ENCODE measurements around the gene HSH2D.
"Not testable (repeated sequence)": the region's sequence is repeated elsewhere in the genome, so short reads cannot be mapped to it uniquely, and the experiment has no call there.

GRCh38 chr19:16119075-16119857 lies 24.2 kb upstream of the HSH2D start:
- TF ChIP-seq POLR2A (IDR thresholded peaks at IDR 0.05; ENCODE audit: low read depth): not testable (repeated sequence)
- TF ChIP-seq, protein P1, sequence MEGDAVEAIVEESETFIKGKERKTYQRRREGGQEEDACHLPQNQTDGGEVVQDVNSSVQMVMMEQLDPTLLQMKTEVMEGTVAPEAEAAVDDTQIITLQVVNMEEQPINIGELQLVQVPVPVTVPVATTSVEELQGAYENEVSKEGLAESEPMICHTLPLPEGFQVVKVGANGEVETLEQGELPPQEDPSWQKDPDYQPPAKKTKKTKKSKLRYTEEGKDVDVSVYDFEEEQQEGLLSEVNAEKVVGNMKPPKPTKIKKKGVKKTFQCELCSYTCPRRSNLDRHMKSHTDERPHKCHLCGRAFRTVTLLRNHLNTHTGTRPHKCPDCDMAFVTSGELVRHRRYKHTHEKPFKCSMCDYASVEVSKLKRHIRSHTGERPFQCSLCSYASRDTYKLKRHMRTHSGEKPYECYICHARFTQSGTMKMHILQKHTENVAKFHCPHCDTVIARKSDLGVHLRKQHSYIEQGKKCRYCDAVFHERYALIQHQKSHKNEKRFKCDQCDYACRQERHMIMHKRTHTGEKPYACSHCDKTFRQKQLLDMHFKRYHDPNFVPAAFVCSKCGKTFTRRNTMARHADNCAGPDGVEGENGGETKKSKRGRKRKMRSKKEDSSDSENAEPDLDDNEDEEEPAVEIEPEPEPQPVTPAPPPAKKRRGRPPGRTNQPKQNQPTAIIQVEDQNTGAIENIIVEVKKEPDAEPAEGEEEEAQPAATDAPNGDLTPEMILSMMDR (IDR thresholded peaks at IDR 0.05): not testable (repeated sequence)
